ENCODE results near the gene KRT72. TPM values are rescaled to one million over a fixed set of nuclear protein-coding genes. Genes with fewer than 3 reads are reported as not detected.

KRT72 gene
- total and polyA plus RNA-seq, 4 donors = 1.6 TPM; not detected in 3

DNA sequence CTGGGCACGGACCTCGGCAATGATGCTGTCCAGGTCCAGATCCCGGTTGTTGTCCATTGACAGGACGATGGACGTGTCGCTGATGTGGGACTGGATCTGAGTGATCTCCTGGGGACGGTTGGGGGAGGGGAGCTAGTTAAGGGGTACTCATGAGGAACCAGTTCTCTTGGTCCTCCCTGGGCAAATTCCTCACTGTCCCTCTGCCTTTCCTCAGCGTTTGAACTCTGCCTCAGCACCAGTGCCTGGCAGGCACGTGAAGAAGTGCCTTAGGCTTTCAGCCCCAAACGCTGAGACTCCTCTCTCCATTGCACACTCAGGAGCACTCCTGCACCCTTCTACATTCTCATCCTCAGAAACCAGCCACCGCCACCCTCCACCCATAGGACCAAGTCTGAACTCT, 9.7 kb downstream of the KRT72 start:
- H3K36me3 ChIP-seq (ENCODE audit: control insufficient read depth in 1 of 2, insufficient read depth in 2 of 2, low read length in 1 of 2) = no peaks in the 10 kb centered on the region
- no peak overlapping the region for H3K27ac ChIP-seq (ENCODE audit: low read depth in 1 of 2, low read length in 2 of 2)
- H3K9me3 ChIP-seq (ENCODE audit: control insufficient read depth, low read length) = no peaks in the 10 kb centered on the region
- ATAC-seq (ENCODE audit: low FRiP score) = no peak
- 88 to 91% methylated on average over 11 of the region's 11 CpGs for WGBS, 2 donors
- no peak overlapping the region for H3K4me3 ChIP-seq (ENCODE audit: low read length in 2 of 2)
- intact Hi-C loops (cut with DNase I) = no loop called here
- H3K4me1 ChIP-seq (ENCODE audit: control insufficient read depth in 1 of 2, insufficient read depth in 2 of 2, low read length in 2 of 2) = no peaks in the 10 kb centered on the region
- no peak for DNase-seq
- no peaks in the 10 kb centered on the region for H3K27me3 ChIP-seq (ENCODE audit: control insufficient read depth in 1 of 2, insufficient read depth in 2 of 2, low read length in 1 of 2)

DNA sequence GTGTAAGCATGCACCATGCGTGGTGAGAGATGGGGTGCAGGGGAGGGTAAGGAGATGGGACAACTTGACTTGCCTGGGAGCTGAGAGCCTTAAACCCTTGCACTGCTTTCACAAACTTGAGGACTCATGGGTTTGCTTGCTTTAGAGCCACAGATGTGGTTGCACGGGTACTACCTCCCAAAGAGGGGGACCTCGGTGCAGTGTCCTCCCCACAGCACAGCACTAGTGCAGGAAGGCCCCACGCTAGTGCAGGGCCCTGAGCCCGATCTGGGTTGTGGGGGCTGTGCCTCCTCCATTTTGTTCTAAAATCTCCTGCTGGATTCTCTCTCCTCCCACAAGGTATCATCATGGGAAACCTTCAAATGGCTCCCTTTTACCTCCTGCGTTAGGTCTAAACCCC, 11.2 kb downstream of the KRT72 start:
- WGBS, 2 donors = 93 to 97% methylated on average over 6 of the region's 6 CpGs

DNA sequence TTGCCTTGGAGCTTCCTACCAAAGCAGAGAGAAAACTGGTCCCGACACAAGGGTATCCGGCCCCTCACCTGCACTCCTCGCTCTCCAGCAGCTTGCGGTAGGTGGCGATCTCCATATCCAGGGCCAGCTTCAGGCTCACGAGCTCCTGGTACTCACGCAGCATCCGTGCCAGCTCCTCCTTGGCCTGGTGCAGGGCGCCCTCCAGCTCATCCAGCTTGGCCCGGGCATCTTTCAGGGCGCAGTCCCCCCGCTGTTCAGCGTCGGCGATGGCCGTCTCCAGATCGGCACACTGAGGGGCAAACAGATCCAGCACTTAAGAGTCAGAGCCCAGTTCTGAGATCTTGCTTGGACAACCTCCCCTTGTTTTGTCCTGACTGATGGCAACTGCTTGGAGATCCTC, 13.7 kb downstream of the KRT72 start:
- ATAC-seq (ENCODE audit: low FRiP score) (no peak), DNase-seq (no peak)
- Histone ChIP-seq H3K4me1 (ENCODE audit: control insufficient read depth in 1 of 2, insufficient read depth in 2 of 2, low read length in 2 of 2) (no peaks in the 10 kb centered on the region), H3K9me3 (ENCODE audit: control insufficient read depth, low read length) (no peaks in the 10 kb centered on the region), H3K4me3 (ENCODE audit: low read length in 2 of 2) (no peak overlapping the region), H3K27ac (ENCODE audit: low read depth in 1 of 2, low read length in 2 of 2) (no peak overlapping the region), H3K36me3 (ENCODE audit: control insufficient read depth in 1 of 2, insufficient read depth in 2 of 2, low read length in 1 of 2) (no peaks in the 10 kb centered on the region), H3K27me3 (ENCODE audit: control insufficient read depth in 1 of 2, insufficient read depth in 2 of 2, low read length in 1 of 2) (no peaks in the 10 kb centered on the region)
- intact Hi-C loops (cut with DNase I) = loop anchor here (5.0 to 10.0 kb wide), 2 partner anchors 387 to 435 kb away; no protein-coding TSS in a partner anchor
- 78 to 84% methylated on average over 17 of the region's 17 CpGs for WGBS, 2 donors

More for the DNA sequence above, 11.2 kb downstream of the KRT72 start:
- ATAC-seq (ENCODE audit: low FRiP score) (no peak), DNase-seq (no peak)
- Histone ChIP-seq H3K27ac (ENCODE audit: low read depth in 1 of 2, low read length in 2 of 2) (no peak overlapping the region), H3K4me3 (ENCODE audit: low read length in 2 of 2) (no peak overlapping the region), H3K4me1 (ENCODE audit: control insufficient read depth in 1 of 2, insufficient read depth in 2 of 2, low read length in 2 of 2) (no peaks in the 10 kb centered on the region), H3K9me3 (ENCODE audit: control insufficient read depth, low read length) (no peaks in the 10 kb centered on the region), H3K27me3 (ENCODE audit: control insufficient read depth in 1 of 2, insufficient read depth in 2 of 2, low read length in 1 of 2) (no peaks in the 10 kb centered on the region), H3K36me3 (ENCODE audit: control insufficient read depth in 1 of 2, insufficient read depth in 2 of 2, low read length in 1 of 2) (no peaks in the 10 kb centered on the region)
- intact Hi-C loops (cut with DNase I) = no loop called here

DNA sequence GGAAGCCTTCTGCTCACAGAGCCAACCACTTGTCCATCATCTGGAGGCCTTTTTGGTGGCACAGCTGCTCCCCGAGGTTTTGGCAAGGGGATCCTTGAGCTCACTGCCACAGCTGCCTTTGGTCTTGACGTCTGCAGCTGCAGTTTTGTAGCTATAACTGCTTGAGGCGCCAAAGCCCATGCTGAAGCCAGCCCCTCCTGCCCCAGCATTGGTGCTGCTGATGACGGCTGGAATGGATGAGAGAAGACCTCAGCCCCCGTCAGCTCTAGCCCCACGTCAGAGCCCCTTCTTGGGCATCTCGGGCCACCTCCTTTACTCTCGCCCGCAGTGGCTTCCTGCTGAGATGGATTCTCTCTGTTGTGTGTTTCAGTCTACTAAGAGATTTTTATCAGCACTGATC, 15.3 kb downstream of the KRT72 start:
- WGBS, 2 donors = 63 to 73% methylated on average over 9 of the region's 9 CpGs
- Histone ChIP-seq H3K27me3 (ENCODE audit: control insufficient read depth in 1 of 2, insufficient read depth in 2 of 2, low read length in 1 of 2) (no peaks in the 10 kb centered on the region), H3K9me3 (ENCODE audit: control insufficient read depth, low read length) (no peaks in the 10 kb centered on the region), H3K27ac (ENCODE audit: low read depth in 1 of 2, low read length in 2 of 2) (no peak overlapping the region), H3K4me3 (ENCODE audit: low read length in 2 of 2) (no peak overlapping the region), H3K36me3 (ENCODE audit: control insufficient read depth in 1 of 2, insufficient read depth in 2 of 2, low read length in 1 of 2) (no peaks in the 10 kb centered on the region), H3K4me1 (ENCODE audit: control insufficient read depth in 1 of 2, insufficient read depth in 2 of 2, low read length in 2 of 2) (no peaks in the 10 kb centered on the region)
- DNase-seq = no peak
- ATAC-seq (ENCODE audit: low FRiP score) = no peak
- intact Hi-C loops (cut with DNase I) = loop anchor here (5.0 to 10.0 kb wide), 2 partner anchors 389 to 434 kb away; no protein-coding TSS in a partner anchor

DNA sequence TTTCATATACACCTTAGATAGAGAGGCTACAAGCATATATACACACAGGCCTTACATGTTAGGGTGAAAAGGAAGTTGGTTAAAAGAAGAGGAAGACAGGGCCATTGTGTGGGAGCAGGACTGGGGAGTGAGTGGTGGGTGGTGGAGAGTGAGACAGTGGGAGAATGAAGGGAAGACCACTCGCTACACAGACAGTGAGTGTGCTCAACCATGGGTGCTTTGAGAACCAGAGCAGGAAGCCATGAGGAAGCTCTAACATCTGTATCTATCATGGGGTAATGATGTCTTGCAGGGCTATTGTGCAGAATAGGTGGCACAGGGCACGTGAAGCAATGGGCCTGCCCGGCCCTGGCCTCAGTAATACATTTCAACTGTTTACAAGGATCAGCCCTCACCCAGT, 16.2 kb downstream of the KRT72 start:
- DNase-seq (no peak), ATAC-seq (ENCODE audit: low FRiP score) (no peak)
- Histone ChIP-seq H3K36me3 (ENCODE audit: control insufficient read depth in 1 of 2, insufficient read depth in 2 of 2, low read length in 1 of 2) (no peaks in the 10 kb centered on the region), H3K27ac (ENCODE audit: low read depth in 1 of 2, low read length in 2 of 2) (no peak overlapping the region), H3K4me1 (ENCODE audit: control insufficient read depth in 1 of 2, insufficient read depth in 2 of 2, low read length in 2 of 2) (no peaks in the 10 kb centered on the region), H3K9me3 (ENCODE audit: control insufficient read depth, low read length) (no peaks in the 10 kb centered on the region), H3K27me3 (ENCODE audit: control insufficient read depth in 1 of 2, insufficient read depth in 2 of 2, low read length in 1 of 2) (no peaks in the 10 kb centered on the region), H3K4me3 (ENCODE audit: low read length in 2 of 2) (no peak overlapping the region)
- intact Hi-C loops (cut with DNase I) = loop anchor here (5.0 to 10.0 kb wide), 2 partner anchors 390 to 433 kb away; no protein-coding TSS in a partner anchor
- WGBS, 2 donors = 88 to 99% methylated on average over 3 of the region's 3 CpGs

DNA sequence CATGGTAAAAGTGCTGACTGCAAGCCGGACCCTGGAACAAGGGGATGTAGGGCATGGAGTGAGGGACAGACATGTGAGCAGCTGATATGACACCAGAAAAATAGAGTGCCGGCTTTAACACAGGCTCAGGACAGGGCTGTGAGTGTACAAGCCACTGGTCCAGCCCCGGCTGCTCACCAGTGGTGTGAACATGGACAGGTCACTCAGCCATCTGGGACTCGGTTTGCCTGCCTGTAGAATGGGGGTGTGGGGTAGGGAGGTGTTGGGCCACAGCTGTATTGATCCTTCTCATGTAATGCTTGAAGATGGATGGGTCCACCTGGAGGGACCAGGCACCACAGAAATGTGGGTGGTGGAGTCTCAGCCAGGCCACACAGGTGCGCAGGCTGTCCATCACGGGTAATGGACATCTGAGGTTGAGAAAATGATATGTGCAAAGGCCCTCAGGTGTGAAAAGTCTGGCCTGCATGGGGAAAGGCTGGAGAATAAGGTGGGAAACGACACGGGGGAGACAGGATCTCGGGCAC, 17.0 kb downstream of the KRT72 start:
- H3K27me3 ChIP-seq (ENCODE audit: control insufficient read depth in 1 of 2, insufficient read depth in 2 of 2, low read length in 1 of 2) = no peaks in the 10 kb centered on the region
- H3K36me3 ChIP-seq (ENCODE audit: control insufficient read depth in 1 of 2, insufficient read depth in 2 of 2, low read length in 1 of 2) = no peaks in the 10 kb centered on the region
- no peaks in the 10 kb centered on the region for H3K9me3 ChIP-seq (ENCODE audit: control insufficient read depth, low read length)
- H3K4me3 ChIP-seq (ENCODE audit: low read length in 2 of 2) = no peak overlapping the region
- no peak for DNase-seq
- WGBS, 2 donors = 94 to 98% methylated on average over 9 of the region's 9 CpGs
- no peaks in the 10 kb centered on the region for H3K4me1 ChIP-seq (ENCODE audit: control insufficient read depth in 1 of 2, insufficient read depth in 2 of 2, low read length in 2 of 2)
- H3K27ac ChIP-seq (ENCODE audit: low read depth in 1 of 2, low read length in 2 of 2) = no peak overlapping the region
- no peak for ATAC-seq (ENCODE audit: low FRiP score)
- intact Hi-C loops (cut with DNase I) = loop anchor here (5.0 to 10.0 kb wide), 2 partner anchors 293 to 391 kb away; no protein-coding TSS in a partner anchor

DNA sequence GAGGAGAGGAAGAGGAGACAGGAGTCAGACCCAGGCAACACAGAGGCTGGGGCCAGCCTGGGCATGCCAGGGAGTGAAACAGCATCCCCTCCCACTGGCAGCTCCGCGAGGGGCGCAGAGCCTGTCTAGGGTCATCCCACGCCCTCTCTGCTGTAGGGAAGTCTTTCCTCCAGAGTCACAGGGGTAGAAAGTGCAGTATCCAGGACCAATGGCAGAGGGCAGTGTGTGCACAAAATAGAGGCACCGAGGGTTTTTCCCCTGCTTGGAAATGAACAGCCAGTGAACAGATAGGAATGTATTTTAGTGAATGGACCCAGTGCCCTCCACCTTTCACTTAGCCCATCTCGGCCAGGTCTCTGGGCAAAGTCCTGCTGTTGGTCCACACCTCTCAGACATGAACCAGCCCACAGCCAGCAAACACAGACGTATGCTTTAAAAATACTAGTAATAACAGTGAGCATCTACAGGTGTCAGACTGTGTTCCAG, 18.2 kb downstream of the KRT72 start:
- ATAC-seq (ENCODE audit: low FRiP score) = peak; percentile 64

DNA sequence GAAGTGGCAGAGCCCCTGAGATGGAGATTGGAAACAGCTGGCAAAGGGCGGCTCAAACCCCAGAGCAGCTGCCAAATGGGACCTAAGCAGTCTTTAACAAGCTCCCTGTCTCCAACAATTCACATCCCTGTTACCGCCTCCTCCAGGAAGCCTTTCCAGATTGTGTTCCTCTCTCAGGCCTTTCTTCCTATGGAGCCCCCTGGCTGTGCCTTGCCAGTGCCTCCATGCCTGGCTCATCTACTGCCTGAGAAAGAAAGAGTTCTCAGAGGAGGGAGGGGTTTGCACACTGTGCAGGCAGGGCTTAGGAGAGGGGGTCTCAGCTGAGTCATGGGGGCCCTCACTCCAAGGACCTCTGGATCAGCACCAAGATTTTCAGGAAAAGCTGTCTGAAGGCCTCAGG, 18.8 kb downstream of the KRT72 start:
- Histone ChIP-seq H3K27me3 (ENCODE audit: control insufficient read depth in 1 of 2, insufficient read depth in 2 of 2, low read length in 1 of 2) (no peaks in the 10 kb centered on the region), H3K36me3 (ENCODE audit: control insufficient read depth in 1 of 2, insufficient read depth in 2 of 2, low read length in 1 of 2) (no peaks in the 10 kb centered on the region), H3K9me3 (ENCODE audit: control insufficient read depth, low read length) (no peaks in the 10 kb centered on the region), H3K27ac (ENCODE audit: low read depth in 1 of 2, low read length in 2 of 2) (no peak overlapping the region), H3K4me3 (ENCODE audit: low read length in 2 of 2) (no peak overlapping the region), H3K4me1 (ENCODE audit: control insufficient read depth in 1 of 2, insufficient read depth in 2 of 2, low read length in 2 of 2) (no peaks in the 10 kb centered on the region)
- ATAC-seq (ENCODE audit: low FRiP score) (no peak), DNase-seq (no peak)
- intact Hi-C loops (cut with DNase I) = loop anchor here (2.0 to 10.0 kb wide), 3 partner anchors 295 to 392 kb away; no protein-coding TSS in a partner anchor
- WGBS, 2 donors = 68 to 70% methylated on average over 2 of the region's 2 CpGs

More for the DNA sequence above, 18.2 kb downstream of the KRT72 start:
- Histone ChIP-seq H3K27me3 (ENCODE audit: control insufficient read depth in 1 of 2, insufficient read depth in 2 of 2, low read length in 1 of 2) (no peaks in the 10 kb centered on the region), H3K9me3 (ENCODE audit: control insufficient read depth, low read length) (no peaks in the 10 kb centered on the region), H3K27ac (ENCODE audit: low read depth in 1 of 2, low read length in 2 of 2) (no peak overlapping the region), H3K36me3 (ENCODE audit: control insufficient read depth in 1 of 2, insufficient read depth in 2 of 2, low read length in 1 of 2) (no peaks in the 10 kb centered on the region), H3K4me3 (ENCODE audit: low read length in 2 of 2) (no peak overlapping the region), H3K4me1 (ENCODE audit: control insufficient read depth in 1 of 2, insufficient read depth in 2 of 2, low read length in 2 of 2) (no peaks in the 10 kb centered on the region)
- 17 to 24% methylated on average over 7 of the region's 7 CpGs for WGBS, 2 donors
- no peak for DNase-seq
- intact Hi-C loops (cut with DNase I) = loop anchor here (2.0 to 10.0 kb wide), 3 partner anchors 294 to 392 kb away; no protein-coding TSS in a partner anchor

DNA sequence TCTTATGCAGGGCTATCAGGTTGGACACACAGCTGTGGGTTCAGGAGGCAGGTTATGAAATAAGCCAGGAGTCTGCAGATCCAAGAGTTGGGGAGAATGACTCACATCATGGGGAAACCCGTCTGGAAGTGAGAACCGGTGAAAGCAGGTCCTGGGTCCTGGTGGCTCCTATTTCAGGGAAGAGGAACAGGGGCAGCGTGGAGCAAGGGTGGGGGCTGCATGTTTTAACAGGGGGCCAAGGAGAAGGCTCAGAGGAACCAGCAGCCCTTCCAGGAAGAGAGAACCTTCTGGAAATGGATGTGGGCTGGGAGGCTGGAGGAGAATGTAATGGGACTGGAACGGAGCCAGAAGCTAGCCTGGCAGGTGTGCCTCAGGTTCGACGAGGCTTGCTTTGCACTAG, 19.8 kb downstream of the KRT72 start:
- no peak for ATAC-seq (ENCODE audit: low FRiP score)
- H3K4me1 ChIP-seq (ENCODE audit: control insufficient read depth in 1 of 2, insufficient read depth in 2 of 2, low read length in 2 of 2) = no peaks in the 10 kb centered on the region
- no peaks in the 10 kb centered on the region for H3K36me3 ChIP-seq (ENCODE audit: control insufficient read depth in 1 of 2, insufficient read depth in 2 of 2, low read length in 1 of 2)
- no peak overlapping the region for H3K4me3 ChIP-seq (ENCODE audit: low read length in 2 of 2)
- no peaks in the 10 kb centered on the region for H3K9me3 ChIP-seq (ENCODE audit: control insufficient read depth, low read length)
- intact Hi-C loops (cut with DNase I) = loop anchor here (5.0 to 10.0 kb wide), 2 partner anchors 296 to 393 kb away; no protein-coding TSS in a partner anchor
- no peaks in the 10 kb centered on the region for H3K27me3 ChIP-seq (ENCODE audit: control insufficient read depth in 1 of 2, insufficient read depth in 2 of 2, low read length in 1 of 2)
- H3K27ac ChIP-seq (ENCODE audit: low read depth in 1 of 2, low read length in 2 of 2) = no peak overlapping the region
- no peak for DNase-seq
- WGBS, 2 donors = 62 to 64% methylated on average over 6 of the region's 6 CpGs
